ENCODE data around the gene SENP5. TPM values are rescaled to one million over a fixed set of nuclear protein-coding genes. Genes with fewer than 3 reads are reported as not detected.

SENP5 gene
- total RNA-seq, 1 donor from 2014 or later = 44.8 TPM

GRCh38 chr3:196889844-196890708, 22.4 kb downstream of the SENP5 start:
- Histone ChIP-seq H3K9ac (ENCODE audit: low read length) (no peak overlapping the region), H3K4me3 (ENCODE audit: insufficient read depth, low read depth, low read length) (no peak overlapping the region), H3K36me3 (ENCODE audit: insufficient read depth, low read length) (peaks cover 14% of the 10 kb centered on the region), H4K20me1 (ENCODE audit: insufficient read depth, low read length) (peaks cover 61% of the 10 kb centered on the region), H3K79me2 (ENCODE audit: insufficient read depth, low read length) (peaks cover 87% of the 10 kb centered on the region), H3K9me3 (ENCODE audit: insufficient read depth, low read depth, low read length) (no peaks in the 10 kb centered on the region), H3K27ac (ENCODE audit: low read depth, low read length) (no peak overlapping the region), H3K27me3 (ENCODE audit: insufficient read depth, low read length) (no peaks in the 10 kb centered on the region), H3K4me2 (ENCODE audit: low read length) (no peak overlapping the region), H2AFZ (ENCODE audit: low read depth, low read length) (no peak overlapping the region), H3K4me1 (ENCODE audit: insufficient read depth, low read length) (no peaks in the 10 kb centered on the region)
- H3K27me3 Mint-ChIP-seq (ENCODE audit: low read depth, unreplicated experiment) = no peaks in the 10 kb centered on the region
- H3K27ac Mint-ChIP-seq (ENCODE audit: unreplicated experiment) = no peak overlapping the region
- no peak for TF ChIP-seq EZH2 (IDR thresholded peaks at IDR 0.05; ENCODE audit: insufficient read depth, low read length)
- TF ChIP-seq, protein P1, sequence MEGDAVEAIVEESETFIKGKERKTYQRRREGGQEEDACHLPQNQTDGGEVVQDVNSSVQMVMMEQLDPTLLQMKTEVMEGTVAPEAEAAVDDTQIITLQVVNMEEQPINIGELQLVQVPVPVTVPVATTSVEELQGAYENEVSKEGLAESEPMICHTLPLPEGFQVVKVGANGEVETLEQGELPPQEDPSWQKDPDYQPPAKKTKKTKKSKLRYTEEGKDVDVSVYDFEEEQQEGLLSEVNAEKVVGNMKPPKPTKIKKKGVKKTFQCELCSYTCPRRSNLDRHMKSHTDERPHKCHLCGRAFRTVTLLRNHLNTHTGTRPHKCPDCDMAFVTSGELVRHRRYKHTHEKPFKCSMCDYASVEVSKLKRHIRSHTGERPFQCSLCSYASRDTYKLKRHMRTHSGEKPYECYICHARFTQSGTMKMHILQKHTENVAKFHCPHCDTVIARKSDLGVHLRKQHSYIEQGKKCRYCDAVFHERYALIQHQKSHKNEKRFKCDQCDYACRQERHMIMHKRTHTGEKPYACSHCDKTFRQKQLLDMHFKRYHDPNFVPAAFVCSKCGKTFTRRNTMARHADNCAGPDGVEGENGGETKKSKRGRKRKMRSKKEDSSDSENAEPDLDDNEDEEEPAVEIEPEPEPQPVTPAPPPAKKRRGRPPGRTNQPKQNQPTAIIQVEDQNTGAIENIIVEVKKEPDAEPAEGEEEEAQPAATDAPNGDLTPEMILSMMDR (IDR thresholded peaks at IDR 0.05; ENCODE audit: insufficient read depth, low read depth, low read length) = no peak
- no peak overlapping the region for H3K4me3 Mint-ChIP-seq (ENCODE audit: unreplicated experiment)
- peaks cover 17% of the 10 kb centered on the region for H3K4me1 Mint-ChIP-seq (ENCODE audit: low read depth, unreplicated experiment)
- peaks cover 14% of the 10 kb centered on the region for H3K36me3 Mint-ChIP-seq (ENCODE audit: low read depth, unreplicated experiment)
- DNase-seq (ENCODE audit: low read depth) (no peak), FAIRE-seq (no peak)
- H3K9me3 Mint-ChIP-seq (ENCODE audit: unreplicated experiment) = no peaks in the 10 kb centered on the region

DNA sequence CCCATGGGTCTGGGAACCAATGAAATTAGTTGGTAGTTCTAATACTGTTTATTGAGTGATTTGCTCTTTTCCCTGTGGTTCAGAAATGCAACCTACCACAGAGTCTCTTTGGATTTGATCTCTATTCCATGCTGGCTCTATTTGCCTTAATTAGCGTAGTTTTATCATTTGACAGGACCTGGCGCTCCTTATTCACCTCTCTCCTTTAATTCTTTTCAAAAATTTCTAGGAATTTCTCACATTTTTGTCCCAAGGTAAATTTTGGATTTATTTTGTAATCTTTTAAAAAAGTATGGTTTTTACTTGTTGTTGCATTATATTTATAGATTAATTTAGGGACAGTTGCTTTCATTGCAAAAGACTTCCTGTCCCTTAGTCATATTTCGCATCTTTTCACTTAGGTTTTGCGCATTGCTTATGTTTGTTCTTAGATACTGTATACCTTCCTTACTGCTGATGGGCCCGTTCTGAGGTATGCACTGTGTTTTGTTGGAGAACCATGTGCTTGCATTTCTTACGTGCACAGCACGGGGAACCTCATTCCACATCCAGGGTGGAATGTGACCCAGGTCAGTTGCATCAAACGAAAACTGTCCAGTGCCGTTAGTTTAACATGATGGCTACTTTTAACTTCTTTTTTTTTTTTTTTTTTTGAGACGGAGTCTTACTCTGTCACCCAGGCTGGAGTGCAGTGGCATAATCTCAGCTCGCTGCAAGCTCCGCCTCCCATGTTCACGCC, 27.0 kb downstream of the SENP5 start:
- H3K4me1 Mint-ChIP-seq (ENCODE audit: low read depth, unreplicated experiment) = peaks cover 2% of the 10 kb centered on the region
- H3K27ac ChIP-seq (ENCODE audit: low read depth, low read length) = no peak overlapping the region
- H3K9me3 Mint-ChIP-seq (ENCODE audit: unreplicated experiment) = no peaks in the 10 kb centered on the region
- H3K4me3 Mint-ChIP-seq (ENCODE audit: unreplicated experiment) = no peak overlapping the region
- H3K27me3 Mint-ChIP-seq (ENCODE audit: low read depth, unreplicated experiment) = no peaks in the 10 kb centered on the region
- peaks cover 5% of the 10 kb centered on the region for H3K36me3 Mint-ChIP-seq (ENCODE audit: low read depth, unreplicated experiment)
- no peaks in the 10 kb centered on the region for H3K4me1 ChIP-seq (ENCODE audit: insufficient read depth, low read length)
- H3K27me3 ChIP-seq (ENCODE audit: insufficient read depth, low read length) = no peaks in the 10 kb centered on the region
- no peak overlapping the region for H3K4me2 ChIP-seq (ENCODE audit: low read length)
- H3K9me3 ChIP-seq (ENCODE audit: insufficient read depth, low read depth, low read length) = no peaks in the 10 kb centered on the region
- no peak overlapping the region for H3K4me3 ChIP-seq (ENCODE audit: insufficient read depth, low read depth, low read length)
- H2AFZ ChIP-seq (ENCODE audit: low read depth, low read length) = no peak overlapping the region
- peaks cover 78% of the 10 kb centered on the region for H3K79me2 ChIP-seq (ENCODE audit: insufficient read depth, low read length)
- TF ChIP-seq EZH2 (IDR thresholded peaks at IDR 0.05; ENCODE audit: insufficient read depth, low read length) = no peak
- TF ChIP-seq, protein P1 (IDR thresholded peaks at IDR 0.05; ENCODE audit: insufficient read depth, low read depth, low read length) = no peak
- peaks cover 50% of the 10 kb centered on the region for H4K20me1 ChIP-seq (ENCODE audit: insufficient read depth, low read length)
- peaks cover 2% of the 10 kb centered on the region for H3K36me3 ChIP-seq (ENCODE audit: insufficient read depth, low read length)
- FAIRE-seq (no peak), DNase-seq (ENCODE audit: low read depth) (no peak)
- H3K27ac Mint-ChIP-seq (ENCODE audit: unreplicated experiment) = no peak overlapping the region
- no peak overlapping the region for H3K9ac ChIP-seq (ENCODE audit: low read length)

Measured in astrocyte (in vitro differentiated cells and primary cell).